ENCODE data around the gene PLGRKT.

DNA sequence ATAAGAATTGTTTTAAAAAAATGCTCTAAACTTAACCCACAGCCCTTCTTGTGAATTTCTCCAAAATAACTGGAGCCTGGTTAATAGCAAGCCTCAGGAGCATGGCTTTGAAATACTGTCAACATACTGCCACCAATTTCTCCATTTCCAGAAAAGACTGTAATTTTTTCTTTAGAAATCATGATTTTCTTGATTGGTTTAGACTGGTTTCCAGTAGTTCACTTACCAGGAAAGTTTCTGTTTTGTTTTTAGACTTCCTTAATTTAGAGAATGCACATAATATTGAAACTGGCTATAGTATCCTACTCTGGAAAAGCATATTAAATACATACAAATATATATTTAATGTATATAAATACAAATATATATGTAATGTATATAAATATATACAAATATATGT lies 8.2 kb upstream of the PLGRKT start:
- TF ChIP-seq EZH2 (IDR thresholded peaks at IDR 0.05; ENCODE audit: insufficient read depth, poor library complexity, severe bottlenecking) (no peak), EZH2phosphoT487 (IDR thresholded peaks at IDR 0.05; ENCODE audit: insufficient read depth, low read depth) (no peak)

Data from GM23248 (cell line).